NOMO-1 (cell line): ENCODE data around the gene MICAL3.

Experiments
- DNase-seq, 2 experiments: peaks; one replicate each; lab custom pipeline; 2025; ENCODE audit not compliant: unreplicated experiment in 2 of 2; lab: John Stamatoyannopoulos, UW

MICAL3 gene

GRCh38 chr22:17873804-17874203, 150.6 kb downstream of the MICAL3 start:
- no peak for DNase-seq

GRCh38 chr22:17873116-17873515, 151.2 kb downstream of the MICAL3 start:
- no peak for DNase-seq

GRCh38 chr22:17872471-17872870, 151.9 kb downstream of the MICAL3 start:
- no peak for DNase-seq

GRCh38 chr22:17871726-17872458, 152.5 kb downstream of the MICAL3 start:
- DNase-seq = no peak

- no peak for DNase-seq
Measured at GRCh38 chr22:17870407-17870806, 154.0 kb downstream of the MICAL3 start.

GRCh38 chr22:17869285-17870096, 154.9 kb downstream of the MICAL3 start:
- no peak for DNase-seq

GRCh38 chr22:17868771-17869170, 155.6 kb downstream of the MICAL3 start:
- DNase-seq = no peak

GRCh38 chr22:17867160-17867785, 157.1 kb downstream of the MICAL3 start:
- no peak for DNase-seq

GRCh38 chr22:17866621-17867020, 157.7 kb downstream of the MICAL3 start:
- DNase-seq = no peak

GRCh38 chr22:17866127-17866526, 158.2 kb downstream of the MICAL3 start:
- no peak for DNase-seq

- no peak for DNase-seq
Measured at GRCh38 chr22:17865183-17866055, 158.9 kb downstream of the MICAL3 start.

- DNase-seq = no peak
Measured at GRCh38 chr22:17864398-17865182, 159.8 kb downstream of the MICAL3 start.

- DNase-seq = no peak
Measured at GRCh38 chr22:17862646-17863181, 161.6 kb downstream of the MICAL3 start.

GRCh38 chr22:17861909-17862308, 162.5 kb downstream of the MICAL3 start:
- DNase-seq = no peak

GRCh38 chr22:17860220-17860965, 164.0 kb downstream of the MICAL3 start:
- DNase-seq = no peak

GRCh38 chr22:17858033-17858432, 166.3 kb downstream of the MICAL3 start:
- no peak for DNase-seq

- no peak for DNase-seq
Measured at GRCh38 chr22:17855572-17856290, 168.6 kb downstream of the MICAL3 start.

- no peak for DNase-seq
Measured at GRCh38 chr22:17853073-17853472, 171.3 kb downstream of the MICAL3 start.
